Endodermal cell (in vitro differentiated cells): ENCODE results near the gene DLGAP1. TPM values are rescaled to one million over a fixed set of nuclear protein-coding genes. Genes with fewer than 3 reads are reported as not detected.

Source experiments
- DNase-seq: peaks from one replicate; pipeline ENCODE4 v3.0.0-alpha.2; 2017
- H3K27ac ChIP-seq: 2 replicates; pipeline ENCODE4 v1.5.1; 2013; ENCODE audit warnings: mild to moderate bottlenecking, low read depth, low read length, moderate library complexity
- H3K27me3 ChIP-seq: 2 replicates; pipeline ENCODE4 v1.6.1; 2013; ENCODE audit warnings: mild to moderate bottlenecking, low read length, moderate library complexity; ENCODE audit not compliant: insufficient read depth, control insufficient read depth, poor library complexity, severe bottlenecking
- H3K36me3 ChIP-seq: 2 replicates; pipeline ENCODE4 v1.7.0; 2013; ENCODE audit warnings: mild to moderate bottlenecking, low read length, moderate library complexity; ENCODE audit not compliant: control insufficient read depth, insufficient read depth
- H3K4me1 ChIP-seq: one replicate; pipeline ENCODE4 v1.7.0; 2013; ENCODE audit warnings: low read length; ENCODE audit not compliant: control insufficient read depth, insufficient read depth
- H3K4me3 ChIP-seq: 2 replicates; pipeline ENCODE4 v1.5.1; 2013; ENCODE audit warnings: mild to moderate bottlenecking, low read length, moderate library complexity
- H3K9ac ChIP-seq: 2 replicates; pipeline ENCODE4 v1.6.1; 2013; ENCODE audit warnings: mild to moderate bottlenecking, low read length, moderate library complexity; ENCODE audit not compliant: poor library complexity, severe bottlenecking; ENCODE audit errors: extremely low read depth
- H3K9me3 ChIP-seq: 2 replicates; pipeline ENCODE4 v1.6.1; 2013; ENCODE audit warnings: mild to moderate bottlenecking, low read length, moderate library complexity; ENCODE audit not compliant: control insufficient read depth
- H3K27ac Mint-ChIP-seq: 2 replicates; pipeline ENCODE4 v1.8.0; 2020; ENCODE audit warnings: mixed read lengths
- H3K27me3 Mint-ChIP-seq: 2 replicates; pipeline ENCODE4 v1.8.0; 2021; ENCODE audit warnings: mild to moderate bottlenecking, mixed read lengths; ENCODE audit not compliant: insufficient read depth
- H3K36me3 Mint-ChIP-seq: 2 replicates; pipeline ENCODE4 v1.8.0; 2020; ENCODE audit warnings: low read depth, mixed read lengths
- H3K4me1 Mint-ChIP-seq: 2 replicates; pipeline ENCODE4 v1.8.0; 2020; ENCODE audit warnings: mixed read lengths
- H3K4me3 Mint-ChIP-seq: 2 replicates; pipeline ENCODE4 v1.8.0; 2020; ENCODE audit warnings: mild to moderate bottlenecking, moderate library complexity, mixed read lengths
- H3K9me3 Mint-ChIP-seq: 2 replicates; pipeline ENCODE4 v1.8.0; 2020; ENCODE audit warnings: mild to moderate bottlenecking, mixed read lengths
- WGBS, 2 experiments: methylation state at CpG; one replicate each; pipeline versions ENCODE4 v1.1.5 to v1.1.7; 2013; ENCODE audit warnings: missing lambda C conversion rate in 2 of 2, mixed read lengths in 1 of 2; ENCODE audit not compliant: insufficient coverage in 1 of 2, insufficient read length in 1 of 2; 5-methylcytosine and 5-hydroxymethylcytosine counted together
- total RNA-seq, 2 donors: library from RNA; stranded (reverse); fragmentation: NEBNext Ultra II Directional in 1 of 2; extraction: Animal tissue kit (Norgen Biotek cat#: 25700) in 1 of 2; gene quantifications; 2 replicates in 1 of 2; 3 replicates in 1 of 2; pipeline ENCODE4 v1.2.1, GENCODE V29; 2021
- TF ChIP-seq, protein P1 (sequence below): fragments of 200-600 bp; sonication (generic); conservative IDR thresholded peaks from 2 replicates; pipeline ENCODE4 v1.5.0; 2021; ENCODE audit warnings: antibody characterized with exemption, mild to moderate bottlenecking

Gene DLGAP1
- total RNA-seq, 2 donors from 2014 or later: 11.5 to 21.5 TPM

DNA sequence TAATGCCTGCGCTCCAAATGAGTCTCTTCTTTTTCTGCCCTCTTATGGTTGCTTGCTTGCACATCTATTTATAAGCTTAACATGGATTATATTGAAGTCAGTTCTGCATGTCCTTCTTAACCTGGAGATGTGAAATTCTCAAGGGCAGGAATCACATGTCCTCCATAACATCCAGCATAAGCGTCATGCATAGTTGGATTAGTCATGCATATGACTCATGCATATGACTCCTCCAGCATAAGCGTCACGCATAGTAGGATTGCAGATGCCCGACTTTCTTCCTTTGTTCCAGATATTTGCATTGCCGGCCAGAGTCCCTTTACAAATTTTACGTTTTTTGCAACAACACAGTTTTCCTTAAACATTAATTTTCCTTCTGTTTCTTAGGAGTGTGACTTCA lies 696.6 kb downstream of the DLGAP1 start:
- no peaks in the 10 kb centered on the region for H3K27me3 Mint-ChIP-seq
- TF ChIP-seq, protein P1, sequence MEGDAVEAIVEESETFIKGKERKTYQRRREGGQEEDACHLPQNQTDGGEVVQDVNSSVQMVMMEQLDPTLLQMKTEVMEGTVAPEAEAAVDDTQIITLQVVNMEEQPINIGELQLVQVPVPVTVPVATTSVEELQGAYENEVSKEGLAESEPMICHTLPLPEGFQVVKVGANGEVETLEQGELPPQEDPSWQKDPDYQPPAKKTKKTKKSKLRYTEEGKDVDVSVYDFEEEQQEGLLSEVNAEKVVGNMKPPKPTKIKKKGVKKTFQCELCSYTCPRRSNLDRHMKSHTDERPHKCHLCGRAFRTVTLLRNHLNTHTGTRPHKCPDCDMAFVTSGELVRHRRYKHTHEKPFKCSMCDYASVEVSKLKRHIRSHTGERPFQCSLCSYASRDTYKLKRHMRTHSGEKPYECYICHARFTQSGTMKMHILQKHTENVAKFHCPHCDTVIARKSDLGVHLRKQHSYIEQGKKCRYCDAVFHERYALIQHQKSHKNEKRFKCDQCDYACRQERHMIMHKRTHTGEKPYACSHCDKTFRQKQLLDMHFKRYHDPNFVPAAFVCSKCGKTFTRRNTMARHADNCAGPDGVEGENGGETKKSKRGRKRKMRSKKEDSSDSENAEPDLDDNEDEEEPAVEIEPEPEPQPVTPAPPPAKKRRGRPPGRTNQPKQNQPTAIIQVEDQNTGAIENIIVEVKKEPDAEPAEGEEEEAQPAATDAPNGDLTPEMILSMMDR: no peak
- WGBS, 2 experiments: 77 to 89% methylated on average over 4 to 7 of the region's 7 CpGs
- H3K27me3 ChIP-seq: no peaks in the 10 kb centered on the region
- no peaks in the 10 kb centered on the region for H3K36me3 ChIP-seq
- H3K4me1 ChIP-seq: no peaks in the 10 kb centered on the region
- H3K4me3 Mint-ChIP-seq: no peak overlapping the region
- H3K36me3 Mint-ChIP-seq: peaks cover 4% of the 10 kb centered on the region
- H3K27ac Mint-ChIP-seq: no peak overlapping the region
- no peak overlapping the region for H3K4me3 ChIP-seq
- peaks cover 10% of the 10 kb centered on the region for H3K9me3 ChIP-seq
- H3K27ac ChIP-seq: no peak overlapping the region
- peaks cover under 1% of the 10 kb centered on the region for H3K4me1 Mint-ChIP-seq
- no peak for DNase-seq
- H3K9me3 Mint-ChIP-seq: peaks cover 9% of the 10 kb centered on the region
- H3K9ac ChIP-seq: no peak overlapping the region

DNA sequence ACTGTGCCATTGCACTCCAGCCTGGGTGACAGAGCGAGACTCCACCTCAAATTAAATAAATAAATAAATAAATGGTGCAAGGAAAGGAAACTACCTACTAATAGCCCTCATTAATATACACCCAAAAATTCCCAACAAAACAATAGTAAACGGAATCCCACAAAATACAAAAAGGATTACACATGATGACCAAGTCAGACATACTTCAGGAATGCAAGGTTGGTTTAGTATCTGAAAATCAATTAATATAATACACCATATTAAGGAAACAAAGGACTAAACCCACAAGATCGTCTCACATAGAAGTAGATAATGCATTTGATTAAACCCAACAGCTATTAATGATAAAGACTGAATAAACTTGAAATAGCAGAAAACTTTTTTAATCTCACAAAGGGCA lies 697.7 kb downstream of the DLGAP1 start:
- Mint-ChIP-seq H3K27me3 (no peaks in the 10 kb centered on the region), H3K4me1 (peaks cover 4% of the 10 kb centered on the region), H3K27ac (no peak overlapping the region), H3K36me3 (peaks cover 4% of the 10 kb centered on the region), H3K9me3 (peaks cover 9% of the 10 kb centered on the region), H3K4me3 (no peak overlapping the region)
- no peak for DNase-seq
- TF ChIP-seq, protein P1: no peak
- WGBS, 2 experiments: 100% methylated on average over 1 of the region's 3 CpGs; no CpG with 5 or more reads in 1 of the 2 experiments
- H3K27me3 ChIP-seq: no peaks in the 10 kb centered on the region
- H3K4me3 ChIP-seq: no peak overlapping the region
- no peak overlapping the region for H3K27ac ChIP-seq
- H3K9ac ChIP-seq: no peak overlapping the region
- H3K4me1 ChIP-seq: no peaks in the 10 kb centered on the region
- no peaks in the 10 kb centered on the region for H3K36me3 ChIP-seq
- peaks cover 10% of the 10 kb centered on the region for H3K9me3 ChIP-seq

GRCh38 chr18:3753106-3753505 lies 702.0 kb downstream of the DLGAP1 start:
- H3K9me3 Mint-ChIP-seq: peaks cover 9% of the 10 kb centered on the region
- TF ChIP-seq, protein P1: no peak
- Histone ChIP-seq H3K4me1 (no peaks in the 10 kb centered on the region), H3K36me3 (no peaks in the 10 kb centered on the region), H3K27ac (no peak overlapping the region), H3K27me3 (no peaks in the 10 kb centered on the region), H3K9me3 (peaks cover 10% of the 10 kb centered on the region), H3K9ac (no peak overlapping the region), H3K4me3 (no peak overlapping the region)
- DNase-seq: no peak
- WGBS, 2 experiments: 93 to 100% methylated on average over 4 of the region's 4 CpGs
- H3K27me3 Mint-ChIP-seq: no peaks in the 10 kb centered on the region
- H3K4me1 Mint-ChIP-seq: peaks cover 4% of the 10 kb centered on the region
- H3K4me3 Mint-ChIP-seq: no peak overlapping the region
- peaks cover 4% of the 10 kb centered on the region for H3K36me3 Mint-ChIP-seq
- no peak overlapping the region for H3K27ac Mint-ChIP-seq
